Endothelial cell of umbilical vein (primary cell): ENCODE measurements around the gene WDR72.

Source experiments
- CTCF ChIP-seq, 2 donors: IDR thresholded peaks; 1 replicate in 1 of 2; 2 replicates in 1 of 2; pipeline ENCODE4 v1.5.1; 2011; ENCODE audit warnings: low read length in 2 of 2, mild to moderate bottlenecking in 2 of 2, moderate library complexity in 2 of 2, control low read depth in 1 of 2, inconsistent platforms in 1 of 2, low read depth in 1 of 2; ENCODE audit not compliant: insufficient read depth in 1 of 2; ENCODE audit errors: extremely low read depth in 1 of 2
- MAX ChIP-seq: IDR thresholded peaks from 2 replicates; pipeline ENCODE4 v1.6.1; 2011; ENCODE audit not compliant: insufficient read depth, insufficient read length
- POLR2A ChIP-seq: IDR thresholded peaks from 2 replicates; pipeline ENCODE4 v1.6.1; 2012; ENCODE audit warnings: low read depth, mild to moderate bottlenecking, control low read depth, low read length
- POLR2AphosphoS5 ChIP-seq: IDR thresholded peaks from 2 replicates; pipeline ENCODE4 v1.6.1; 2012; ENCODE audit warnings: low read depth, mild to moderate bottlenecking, control low read depth, low read length, moderate library complexity; ENCODE audit not compliant: insufficient read depth

GRCh38 chr15:53513431-53513830 is 246.0 kb downstream of the WDR72 start:
- no peak for TF ChIP-seq CTCF (IDR thresholded peaks at IDR 0.05; ENCODE audit: extremely low read depth in 1 of 2, insufficient read depth in 1 of 2, low read depth in 1 of 2, low read length in 2 of 2)
- TF ChIP-seq MAX, result no peak
- TF ChIP-seq POLR2A, result no peak
- no peak for TF ChIP-seq POLR2AphosphoS5
